Glomerular visceral epithelial cell (primary cell): ENCODE data around the gene TIGD6.
"Not testable (repeated sequence)": the region's sequence is repeated elsewhere in the genome, so short reads cannot be mapped to it uniquely, and the experiment has no call there.

Experiments used
- DNase-seq: peaks from one replicate; pipeline ENCODE4 v3.0.0-alpha.2; 2016; ENCODE audit errors: extremely low spot score

Gene TIGD6

DNA sequence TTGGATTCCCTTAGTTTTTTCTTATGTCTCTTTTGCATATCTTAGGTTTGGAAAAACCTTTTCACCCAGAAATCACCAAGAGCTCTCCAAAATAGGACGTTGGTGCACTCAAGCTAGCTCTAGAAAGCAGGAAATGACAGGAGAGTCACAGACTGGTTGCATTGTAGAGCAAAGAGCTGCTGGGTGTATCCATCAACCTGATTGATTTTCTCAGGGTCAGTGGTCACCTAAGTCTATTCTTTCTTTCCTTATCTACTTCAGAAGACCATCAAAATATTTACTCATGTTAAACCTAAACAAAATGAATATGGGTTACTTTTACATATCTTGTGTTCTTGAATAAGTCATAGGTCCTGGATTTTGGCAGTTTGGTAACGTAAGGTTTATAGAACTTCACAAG is 25.0 kb downstream of the TIGD6 start:
- DNase-seq, result no peak

DNA sequence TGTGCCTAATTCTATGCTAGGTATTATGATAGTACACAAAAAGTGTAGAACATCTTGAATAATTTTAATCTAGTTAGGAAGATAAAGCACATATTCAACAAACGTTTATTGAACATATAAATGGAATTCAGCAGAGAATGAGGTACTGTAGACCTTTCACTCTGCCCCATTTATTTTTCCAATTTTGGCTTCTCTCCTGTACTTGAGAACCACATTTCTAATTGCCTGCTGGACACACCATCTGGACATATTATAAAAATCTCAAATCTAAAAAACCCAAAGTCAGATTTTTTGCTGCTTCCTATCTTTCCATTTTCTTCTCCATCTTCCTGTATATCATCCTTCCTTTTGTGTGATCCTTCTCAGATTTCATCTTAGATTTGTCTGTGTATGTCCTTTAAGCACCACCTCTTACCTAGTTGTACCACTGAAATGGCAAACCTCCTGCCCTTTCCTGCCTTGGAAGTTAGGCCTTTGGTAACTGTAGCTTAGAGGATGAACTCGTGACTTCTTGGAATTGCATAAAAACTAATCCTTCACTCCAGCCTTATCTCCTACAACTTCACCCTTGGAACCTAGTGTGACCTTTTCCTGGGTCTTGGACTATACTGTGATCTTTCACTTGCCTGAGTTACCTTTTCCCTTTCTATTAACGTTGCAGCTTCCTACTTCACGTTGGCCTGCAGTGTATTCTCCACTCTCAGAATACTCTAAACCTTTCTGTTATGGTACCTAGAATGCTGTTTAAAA is 31.1 kb downstream of the TIGD6 start:
- no peak for DNase-seq

DNA sequence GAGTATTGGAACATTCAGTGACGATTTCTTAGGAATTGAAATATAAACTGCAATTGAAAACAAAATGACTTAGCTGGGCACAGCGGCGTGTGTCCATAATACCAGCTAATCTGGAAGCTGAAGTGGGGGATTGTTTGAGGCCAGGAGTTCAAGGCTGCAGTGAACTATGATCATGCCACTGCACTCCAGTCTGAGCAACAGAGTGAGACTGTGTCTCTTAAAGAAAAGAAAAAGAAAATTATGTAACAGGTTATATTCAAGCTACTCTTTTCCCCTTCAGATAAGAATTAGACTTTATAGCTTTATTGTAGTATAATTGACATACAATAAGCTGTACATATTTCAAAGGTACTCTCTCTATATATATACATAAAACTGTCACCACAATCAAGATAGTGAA is 33.5 kb downstream of the TIGD6 start:
- DNase-seq, result no peak

DNA sequence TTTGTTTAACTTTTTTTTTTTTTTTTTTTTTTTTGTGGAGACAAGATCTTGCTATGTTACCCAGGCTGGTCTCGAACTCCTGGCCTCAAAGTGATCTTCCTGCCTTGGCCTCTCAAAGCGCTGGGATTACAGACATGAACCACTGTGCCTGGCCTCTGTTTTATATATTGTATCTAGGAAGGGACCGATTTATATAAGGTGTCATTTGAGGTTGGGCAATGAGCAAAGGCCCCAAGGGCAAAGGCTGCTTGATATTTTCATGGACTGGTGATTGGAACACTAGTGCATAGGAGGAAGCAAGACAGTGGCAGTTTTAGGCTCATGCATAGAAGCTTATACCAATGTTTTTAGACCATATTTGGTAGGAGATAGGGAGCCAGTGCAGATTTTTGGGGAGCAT is 36.7 kb downstream of the TIGD6 start:
- no peak for DNase-seq

GRCh38 chr5:149962601-149963300 is 37.7 kb downstream of the TIGD6 start:
- DNase-seq, result no peak

- peak; percentile 70 for DNase-seq
Measured at GRCh38 chr5:149961957-149962409, 38.5 kb downstream of the TIGD6 start.

DNA sequence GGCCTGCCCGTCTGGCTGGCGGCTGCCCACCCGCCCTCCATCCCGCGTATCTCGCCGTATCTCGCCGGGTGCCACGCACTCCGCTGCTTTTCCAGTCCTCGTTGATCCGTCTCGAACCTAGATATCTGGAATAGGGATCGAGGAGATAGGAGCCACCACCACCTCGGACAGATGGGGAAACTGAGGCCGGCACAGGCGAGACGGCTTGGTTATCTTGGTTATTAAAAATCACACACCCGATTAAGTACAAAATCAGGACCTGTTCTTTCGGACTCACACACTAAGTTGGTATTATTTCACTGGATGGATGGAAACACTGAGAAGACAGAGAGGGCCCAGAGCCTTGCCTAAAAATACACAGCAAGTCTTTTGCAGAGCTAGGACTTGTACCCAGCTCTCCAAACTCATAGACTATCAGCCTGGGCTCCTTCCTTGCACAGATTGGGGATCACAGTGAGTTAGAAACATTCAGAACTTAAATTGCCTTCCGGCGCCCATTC is 39.2 kb downstream of the TIGD6 start:
- no peak for DNase-seq

GRCh38 chr5:149960272-149961185 is 39.9 kb downstream of the TIGD6 start, which contains the start of gene SLC26A2:
TSS of gene SLC26A2 (plus strand) at chr5:149960758. CDS start at chr5:149977653, 16,895 bp downstream.
- peak; percentile 98 for DNase-seq

DNA sequence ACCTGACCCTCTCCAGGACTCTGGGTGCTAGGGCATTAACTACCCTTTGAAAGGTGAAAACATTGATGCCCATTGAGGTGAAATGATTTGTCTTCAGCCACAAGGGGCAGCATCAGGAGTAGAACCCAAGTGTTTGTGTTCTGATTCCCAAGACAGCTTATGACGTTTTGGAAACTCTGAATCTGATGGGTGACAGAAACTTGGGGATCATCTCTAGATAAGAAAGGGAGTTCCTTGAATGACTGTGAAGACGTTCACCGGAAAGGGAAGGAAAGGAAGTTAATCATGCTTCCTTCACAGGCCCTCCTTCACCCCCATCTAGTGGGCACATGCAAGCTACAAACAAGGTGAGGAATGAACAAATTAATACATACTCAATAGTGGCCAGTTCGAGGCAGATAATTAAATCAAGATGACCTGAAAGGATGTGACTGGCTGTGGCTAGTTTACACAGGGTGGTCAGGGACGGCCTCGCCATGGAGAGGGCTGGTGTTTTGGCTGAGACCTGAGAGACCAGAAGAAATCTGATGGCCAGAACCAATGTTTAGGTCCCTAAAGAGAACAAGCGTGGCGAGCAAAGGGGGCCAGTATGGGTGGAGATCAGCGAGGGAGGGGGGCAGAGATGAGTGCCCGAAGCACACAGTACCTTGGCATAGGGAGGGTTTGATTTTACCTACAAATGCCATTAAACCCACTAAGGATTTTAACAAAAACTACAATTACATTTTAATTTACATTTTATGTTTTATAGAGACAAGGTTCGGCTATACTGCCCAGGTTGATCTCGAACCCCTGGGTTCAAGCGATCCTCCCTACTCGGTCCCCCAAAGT is 40.8 kb downstream of the TIGD6 start:
- peak; percentile 64 for DNase-seq

GRCh38 chr5:149957855-149958254 is 42.6 kb downstream of the TIGD6 start:
- peak; percentile 96 for DNase-seq

DNA sequence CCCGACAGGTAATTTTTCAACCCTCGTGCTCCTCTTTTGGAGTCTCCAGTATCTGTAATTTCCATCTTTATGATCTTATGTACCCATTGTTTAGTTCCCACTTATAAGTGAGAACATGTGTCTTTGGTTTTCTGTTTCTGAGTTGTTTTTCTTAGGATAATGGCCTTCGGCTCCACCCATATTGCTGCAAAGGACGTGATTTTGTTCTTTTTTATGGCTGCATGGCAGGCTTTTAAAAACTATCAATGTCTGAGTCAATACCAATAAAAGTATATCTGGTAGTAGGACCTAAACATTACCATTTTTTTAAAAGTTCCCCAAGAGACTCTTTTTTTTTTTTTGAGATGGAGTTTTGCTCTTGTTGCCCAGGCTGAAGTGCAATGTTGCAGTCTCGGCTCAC is 43.8 kb downstream of the TIGD6 start:
- DNase-seq, result no peak

DNA sequence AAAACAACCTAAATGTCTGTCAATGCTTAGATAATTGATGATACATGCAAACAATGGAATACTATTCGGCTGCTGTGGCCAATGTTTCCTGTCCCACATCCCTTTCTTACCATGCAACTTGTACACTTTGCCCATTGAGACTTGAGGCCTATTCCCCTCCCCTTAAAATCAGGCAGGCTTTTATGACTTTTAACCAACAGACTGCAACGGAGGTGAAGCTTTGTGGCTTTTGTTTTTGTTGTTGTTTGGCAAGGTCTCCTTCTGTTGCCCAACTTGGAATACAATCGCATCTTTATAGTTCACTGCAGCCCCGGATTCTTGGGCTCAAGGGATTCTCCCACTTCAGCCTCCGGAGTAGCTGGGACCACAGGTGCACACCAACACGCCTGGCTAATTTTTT is 45.7 kb downstream of the TIGD6 start:
- no peak for DNase-seq

- DNase-seq, result no peak
Measured at GRCh38 chr5:149953436-149954121, 46.9 kb downstream of the TIGD6 start.

- no peak for DNase-seq
Measured at GRCh38 chr5:149951138-149951749, 49.2 kb downstream of the TIGD6 start.

DNA sequence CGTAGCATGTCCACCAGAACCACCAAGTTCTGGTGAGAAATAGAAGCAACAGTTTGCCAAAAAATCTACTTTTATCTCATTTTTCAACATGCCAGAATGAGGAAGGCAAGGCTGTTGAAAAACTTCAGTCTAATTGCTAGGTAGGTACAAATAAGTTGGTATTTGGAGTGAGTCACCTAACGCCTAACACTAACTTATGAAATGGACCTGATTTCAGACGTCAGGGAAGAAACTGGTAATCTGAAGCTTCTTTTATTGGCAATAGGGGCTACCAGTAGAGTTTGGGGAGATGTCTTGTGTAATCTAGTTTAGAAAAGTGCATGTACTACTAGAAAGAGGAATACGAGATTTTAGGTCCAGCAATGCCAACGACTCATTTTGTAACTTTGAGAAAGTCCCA is 51.5 kb downstream of the TIGD6 start:
- no peak for DNase-seq

GRCh38 chr5:149946118-149946517 is 54.3 kb downstream of the TIGD6 start:
- DNase-seq, result no peak

GRCh38 chr5:149944666-149945065 is 55.8 kb downstream of the TIGD6 start, which contains the start of gene PDE6A:
TSS of gene PDE6A (minus strand) at chr5:149944793. CDS start at chr5:149944673, 120 bp downstream.
- no peak for DNase-seq

GRCh38 chr5:149943177-149943949 is 57.1 kb downstream of the TIGD6 start:
- not testable (repeated sequence) for DNase-seq
